CD4-positive, alpha-beta T cell treated with Interleukin-17A for 1 hour (primary cell): ENCODE measurements around the gene DCAF7.
A peak's percentile ranks its signal among the peaks of the same experiment; 100 is the strongest.

Source experiments
- DNase-seq: peaks from one replicate; pipeline ENCODE4 v3.0.0-alpha.2; 2020

The DCAF7 gene

GRCh38 chr17:63549946-63550816, at the start of gene DCAF7:
Gene DCAF7, plus strand, starts transcription at chr17:63550477. Its CDS starts 201 bp downstream, at chr17:63550678.
- peak; percentile 100 for DNase-seq

- DNase-seq, result no peak
These were observed 49.5 kb upstream of the DCAF7 start for GRCh38 chr17:63500543-63501390.

GRCh38 chr17:63503341-63503705, 47.0 kb upstream of the DCAF7 start:
- no peak for DNase-seq

GRCh38 chr17:63504261-63504660, 46.0 kb upstream of the DCAF7 start:
- no peak for DNase-seq

- no peak for DNase-seq
These were observed 44.9 kb upstream of the DCAF7 start for GRCh38 chr17:63505341-63505740.

GRCh38 chr17:63506627-63507026, 43.6 kb upstream of the DCAF7 start:
- no peak for DNase-seq

- DNase-seq, result no peak
These were observed 38.9 kb upstream of the DCAF7 start for GRCh38 chr17:63511331-63511730.

GRCh38 chr17:63512388-63512787, 37.9 kb upstream of the DCAF7 start:
- no peak for DNase-seq

GRCh38 chr17:63512896-63513644, 37.2 kb upstream of the DCAF7 start:
- DNase-seq, result no peak

- no peak for DNase-seq
These were observed 35.8 kb upstream of the DCAF7 start for GRCh38 chr17:63514477-63514876.

- no peak for DNase-seq
These were observed 35.3 kb upstream of the DCAF7 start for GRCh38 chr17:63514974-63515373.

GRCh38 chr17:63515426-63515825, 34.9 kb upstream of the DCAF7 start:
- no peak for DNase-seq

GRCh38 chr17:63516910-63517824, 33.1 kb upstream of the DCAF7 start:
- DNase-seq, result no peak

- no peak for DNase-seq
These were observed 32.3 kb upstream of the DCAF7 start for GRCh38 chr17:63517825-63518534.

- DNase-seq, result no peak
These were observed 31.0 kb upstream of the DCAF7 start for GRCh38 chr17:63519116-63519881.

GRCh38 chr17:63519972-63520882, 30.1 kb upstream of the DCAF7 start:
- DNase-seq, result no peak

GRCh38 chr17:63523253-63523855, 26.9 kb upstream of the DCAF7 start, which contains the start of gene KCNH6:
Gene KCNH6, plus strand, starts transcription at chr17:63523358. Its CDS starts 56 bp downstream, at chr17:63523414.
- DNase-seq, result no peak

GRCh38 chr17:63524051-63524450, 26.2 kb upstream of the DCAF7 start:
- DNase-seq, result no peak
